ENCODE data around the gene RAD51B.

The RAD51B gene

GRCh38 chr14:68739701-68740100, 920.1 kb downstream of the RAD51B start:
- in situ Hi-C loops (cut with MboI; ENCODE audit: low sequenced_read_pairs), result no loop called here

DNA sequence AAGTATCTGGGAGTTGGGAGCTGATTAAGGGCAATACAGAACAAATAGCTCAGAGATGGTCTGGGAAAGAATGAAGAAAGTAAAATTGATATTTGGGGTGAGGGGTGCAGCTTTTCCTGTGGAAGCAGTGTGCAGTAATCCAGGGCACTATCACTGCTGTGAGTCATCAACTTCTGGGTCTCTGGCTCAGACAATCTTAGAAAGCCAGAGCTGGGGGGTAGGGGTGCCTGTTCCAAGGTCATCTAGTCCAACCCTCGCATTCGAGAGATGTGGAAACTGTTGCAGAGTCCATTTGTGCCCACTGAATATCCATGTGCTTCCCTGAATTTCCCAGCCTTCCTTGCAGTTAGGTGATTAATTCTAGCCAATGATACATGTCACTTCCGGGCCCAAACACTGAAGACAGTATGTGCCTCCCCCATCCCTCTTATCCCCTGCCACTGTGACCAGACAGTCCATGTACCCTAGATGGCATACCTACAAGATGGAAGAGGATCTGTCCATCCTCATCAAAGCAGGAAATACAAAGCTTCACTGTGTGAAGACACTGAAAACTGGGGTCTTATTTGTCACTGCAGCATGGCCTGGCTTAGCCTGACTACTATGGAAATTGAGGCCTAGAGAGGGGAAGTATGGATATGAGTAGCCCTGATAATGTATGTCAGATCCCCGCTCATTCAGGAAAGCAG, 921.4 kb downstream of the RAD51B start:
- in situ Hi-C loops (cut with MboI; ENCODE audit: low sequenced_read_pairs), result no loop called here

- in situ Hi-C loops (cut with MboI; ENCODE audit: low sequenced_read_pairs), result no loop called here
These were observed 921.9 kb downstream of the RAD51B start for GRCh38 chr14:68741477-68741791.

- in situ Hi-C loops (cut with MboI; ENCODE audit: low sequenced_read_pairs), result no loop called here
These were observed 922.4 kb downstream of the RAD51B start for GRCh38 chr14:68741839-68742470.

GRCh38 chr14:68744613-68745012, 925.0 kb downstream of the RAD51B start:
- in situ Hi-C loops (cut with MboI; ENCODE audit: low sequenced_read_pairs), result no loop called here

GRCh38 chr14:68747393-68747792, 927.8 kb downstream of the RAD51B start:
- in situ Hi-C loops (cut with MboI; ENCODE audit: low sequenced_read_pairs), result no loop called here

DNA sequence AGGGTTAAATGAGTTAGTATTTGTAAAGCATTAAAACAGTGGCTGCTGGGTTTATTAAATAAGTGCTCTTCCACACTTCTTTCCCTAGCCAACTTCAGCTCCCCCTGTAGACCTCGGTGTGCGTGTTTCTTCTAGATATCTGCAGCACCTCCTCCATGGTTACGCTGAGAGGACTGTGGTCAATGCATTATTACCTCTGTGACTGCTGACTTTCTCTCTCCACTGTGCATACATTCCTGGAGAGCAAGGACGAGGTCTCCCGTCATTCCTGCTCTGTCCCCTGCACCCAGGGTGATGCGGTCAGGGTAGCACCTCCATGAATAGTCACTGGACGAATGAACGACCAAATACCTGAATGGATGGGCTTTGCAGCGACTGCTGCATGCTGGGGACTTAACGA, 928.7 kb downstream of the RAD51B start:
- in situ Hi-C loops (cut with MboI; ENCODE audit: low sequenced_read_pairs), result no loop called here

DNA sequence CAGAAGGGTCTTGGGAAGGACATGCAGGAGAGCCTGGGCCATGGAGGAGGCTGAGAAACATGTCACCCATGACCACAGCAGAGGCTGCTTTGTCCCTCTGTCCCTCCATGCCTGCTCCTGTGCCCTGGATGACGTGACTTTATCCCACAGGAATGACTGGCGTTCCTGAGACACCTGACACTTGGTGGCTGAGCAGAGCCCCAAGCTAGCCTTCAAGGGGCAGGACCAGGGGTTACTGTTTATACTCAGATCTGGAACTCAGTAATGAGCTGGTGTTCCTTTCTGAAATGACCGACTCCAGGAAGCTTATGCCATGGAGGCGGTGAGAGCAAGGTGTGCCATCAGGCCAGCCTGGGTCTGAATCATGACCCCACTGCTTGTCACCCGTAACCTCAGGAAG, 929.1 kb downstream of the RAD51B start:
- in situ Hi-C loops (cut with MboI; ENCODE audit: low sequenced_read_pairs), result no loop called here

DNA sequence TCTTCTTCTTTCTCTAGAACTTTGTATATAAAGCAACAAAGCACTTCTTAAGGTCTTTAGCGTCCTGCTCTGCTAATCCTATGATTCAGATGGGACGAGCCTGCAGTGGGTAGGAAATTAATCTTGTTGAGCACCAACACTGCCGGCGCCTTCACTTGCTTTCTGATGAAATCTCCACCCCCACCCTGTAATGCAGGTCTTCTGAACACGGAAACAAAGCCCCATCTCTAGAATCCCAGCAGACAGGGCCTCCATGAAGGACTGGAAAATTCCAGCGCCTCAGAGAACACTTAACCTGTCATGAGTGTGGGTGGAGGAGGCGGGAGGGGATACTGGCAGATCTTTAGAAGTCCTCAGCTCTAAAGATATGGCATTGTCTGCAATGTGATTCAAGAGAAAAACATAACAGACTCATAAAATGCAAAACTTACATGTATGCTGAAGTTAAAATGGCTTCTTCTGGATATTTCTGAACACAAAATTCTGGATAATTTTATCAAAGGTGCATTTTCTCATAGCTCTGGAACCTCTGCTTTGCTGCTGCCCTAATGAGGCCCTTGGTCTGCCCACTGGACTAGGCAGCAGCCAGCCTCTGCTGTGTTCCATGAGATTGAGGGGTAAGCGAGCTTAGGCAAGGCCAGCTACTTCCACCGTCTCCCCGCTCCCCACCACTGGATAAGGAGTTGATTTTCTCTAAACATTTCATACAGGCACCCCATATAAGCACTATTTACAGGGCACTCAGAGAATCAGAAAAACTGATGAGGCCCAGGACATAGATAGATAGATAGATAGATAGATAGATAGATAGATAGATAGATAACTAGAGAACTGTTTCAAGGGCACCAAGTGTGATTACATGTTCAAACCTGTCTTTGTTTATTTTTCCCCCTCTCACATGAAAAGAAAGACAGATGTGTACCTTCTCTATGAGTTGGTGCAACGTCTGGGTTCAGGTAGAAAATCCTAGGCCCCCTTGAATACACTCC, 930.2 kb downstream of the RAD51B start:
- in situ Hi-C loops (cut with MboI; ENCODE audit: low sequenced_read_pairs), result no loop called here

DNA sequence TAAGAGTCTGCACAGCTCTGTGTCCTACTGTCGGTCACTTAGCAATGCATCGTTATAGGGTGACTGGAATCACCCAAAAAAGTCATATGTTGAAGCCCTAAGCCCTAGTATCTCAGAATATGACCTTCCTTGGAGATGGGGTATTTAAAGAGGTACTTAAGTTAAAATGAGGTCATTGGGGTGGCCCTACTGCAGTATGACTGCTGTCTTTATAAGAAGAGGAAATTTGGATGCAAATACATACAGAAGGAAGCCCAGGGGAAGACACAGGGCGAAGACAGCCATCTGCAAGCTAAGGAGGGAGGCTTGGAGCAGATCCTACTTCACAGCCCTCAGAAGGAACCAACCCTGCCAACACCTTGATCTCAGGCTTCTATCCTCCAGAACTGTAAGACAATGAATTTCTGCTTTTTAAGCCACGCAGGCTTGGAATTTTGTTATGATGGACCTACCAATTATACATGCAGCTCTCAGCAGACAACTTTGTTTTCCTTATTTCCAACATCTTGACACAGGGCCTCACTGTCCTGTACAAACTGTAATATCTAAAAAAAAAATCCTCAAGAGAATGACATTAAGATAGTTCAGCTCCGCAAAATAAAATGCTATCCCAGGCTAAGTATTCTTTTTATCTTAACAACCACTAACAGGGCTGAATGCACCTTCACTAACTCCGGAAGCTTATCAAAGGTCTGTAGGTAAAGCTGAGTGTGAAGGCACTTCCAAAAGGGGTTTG, 932.9 kb downstream of the RAD51B start:
- in situ Hi-C loops (cut with MboI; ENCODE audit: low sequenced_read_pairs), result no loop called here

- in situ Hi-C loops (cut with MboI; ENCODE audit: low sequenced_read_pairs), result no loop called here
These were observed 934.1 kb downstream of the RAD51B start for GRCh38 chr14:68753690-68754089.

GRCh38 chr14:68755016-68755353, 935.4 kb downstream of the RAD51B start:
- in situ Hi-C loops (cut with MboI; ENCODE audit: low sequenced_read_pairs), result no loop called here

GRCh38 chr14:68756000-68756481, 936.5 kb downstream of the RAD51B start:
- in situ Hi-C loops (cut with MboI; ENCODE audit: low sequenced_read_pairs), result no loop called here

DNA sequence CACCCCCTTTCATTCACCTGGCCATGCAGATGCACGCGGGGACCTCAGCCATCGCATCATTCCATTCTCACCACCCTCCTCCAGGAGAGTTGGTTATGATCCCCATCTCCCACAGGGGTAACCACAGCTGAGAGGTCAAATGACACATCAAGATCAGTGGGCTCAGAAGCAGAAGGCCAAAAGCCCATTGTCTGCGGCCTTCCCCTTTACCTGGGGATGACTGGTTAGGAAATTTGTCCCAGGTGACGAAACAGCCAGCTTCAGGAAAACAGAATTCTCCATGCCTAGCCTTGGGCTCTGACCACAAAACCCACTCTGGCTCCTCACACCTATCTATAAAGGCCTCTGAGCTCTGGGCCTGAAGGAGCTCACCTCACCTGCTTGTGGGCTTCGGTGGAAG, 937.2 kb downstream of the RAD51B start:
- in situ Hi-C loops (cut with MboI; ENCODE audit: low sequenced_read_pairs), result no loop called here

DNA sequence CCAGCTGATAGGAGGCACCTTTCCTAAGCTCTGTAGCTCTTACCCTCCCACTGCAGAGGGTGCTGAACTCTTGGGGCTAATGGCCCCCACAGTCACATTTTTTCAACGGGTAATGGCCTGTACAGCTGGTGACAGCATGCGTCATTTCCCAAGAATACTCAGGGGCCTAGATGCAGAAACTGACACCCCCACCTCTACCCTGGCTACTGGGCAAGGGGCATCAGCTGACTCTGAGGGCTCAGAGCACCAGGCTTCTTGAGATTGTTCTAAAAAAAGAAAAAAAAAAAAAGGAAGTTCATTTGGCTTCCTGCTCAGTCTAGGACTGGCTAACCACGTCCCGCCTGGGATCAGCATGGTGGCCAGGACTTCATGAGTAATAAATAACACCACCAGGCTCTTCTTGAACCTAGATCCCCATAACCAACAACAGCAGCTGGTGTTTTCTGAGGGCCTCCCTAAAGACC, 938.1 kb downstream of the RAD51B start:
- in situ Hi-C loops (cut with MboI; ENCODE audit: low sequenced_read_pairs), result no loop called here

GRCh38 chr14:68758301-68758700, 938.7 kb downstream of the RAD51B start:
- in situ Hi-C loops (cut with MboI; ENCODE audit: low sequenced_read_pairs), result no loop called here

DNA sequence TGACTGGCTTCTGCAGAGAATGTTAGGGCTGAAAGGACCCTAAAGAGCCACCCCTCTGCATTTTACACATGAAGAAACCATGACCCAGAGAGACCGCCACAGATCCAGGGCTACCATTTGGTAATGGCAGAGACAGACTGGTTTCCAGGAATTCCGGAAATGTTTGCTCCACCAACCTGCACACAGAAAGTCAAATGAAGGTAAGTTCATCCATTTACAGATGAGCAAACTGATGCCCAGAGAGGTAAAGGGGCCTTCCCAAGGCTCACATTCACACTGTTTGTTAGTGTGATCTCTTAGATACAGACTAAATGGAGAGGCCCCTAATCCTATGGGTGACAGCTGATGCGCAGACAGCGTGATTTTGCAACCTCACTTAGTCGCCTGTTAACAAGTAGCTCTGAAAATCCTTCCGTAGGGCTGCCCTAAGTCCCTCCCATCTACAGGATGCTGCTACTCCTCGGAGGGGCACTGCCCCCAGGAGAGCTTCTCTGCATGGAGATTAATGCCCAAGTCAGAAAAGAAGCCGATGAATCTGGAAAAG, 939.5 kb downstream of the RAD51B start:
- in situ Hi-C loops (cut with MboI; ENCODE audit: low sequenced_read_pairs), result no loop called here

GRCh38 chr14:68759937-68760336, 940.4 kb downstream of the RAD51B start:
- in situ Hi-C loops (cut with MboI; ENCODE audit: low sequenced_read_pairs), result no loop called here

DNA sequence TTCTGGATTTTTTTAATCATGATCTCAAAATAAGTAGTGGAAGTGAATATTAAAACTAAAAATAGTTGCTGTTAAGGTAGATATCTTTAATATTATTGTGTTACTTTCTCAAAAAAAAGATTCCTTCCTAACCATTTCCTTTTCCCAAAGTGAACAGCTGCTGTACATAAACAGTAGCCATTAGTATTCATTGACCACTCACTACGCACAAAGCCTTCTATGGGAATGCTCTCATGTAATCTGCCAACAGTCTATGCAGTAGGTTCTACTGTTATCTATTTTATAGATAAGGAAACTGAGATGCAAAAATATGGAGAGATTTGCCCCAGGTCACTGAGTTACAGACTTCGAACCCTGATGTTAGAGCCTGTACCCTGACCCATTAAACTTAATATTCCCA, 941.2 kb downstream of the RAD51B start:
- in situ Hi-C loops (cut with MboI; ENCODE audit: low sequenced_read_pairs), result no loop called here

DNA sequence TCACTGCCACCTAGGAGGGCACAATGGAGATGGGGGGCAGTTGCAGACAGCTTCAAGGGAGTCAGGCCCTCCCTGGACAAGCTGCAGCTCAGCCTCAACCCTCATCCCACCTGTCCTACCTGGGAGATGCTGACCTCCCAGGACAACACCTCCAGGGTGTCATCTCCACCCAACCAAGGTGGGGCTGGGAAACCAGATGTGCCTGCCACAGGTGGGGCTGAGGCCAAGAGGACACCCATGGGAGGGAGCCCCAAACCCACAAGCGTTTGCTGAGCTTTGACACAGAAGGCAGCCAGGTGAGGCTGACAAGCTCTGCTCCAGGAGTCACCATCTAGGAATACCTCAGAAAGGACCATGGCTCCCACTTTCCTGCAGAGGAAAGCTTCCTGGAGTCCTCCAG, 941.8 kb downstream of the RAD51B start:
- in situ Hi-C loops (cut with MboI; ENCODE audit: low sequenced_read_pairs), result no loop called here
